Transverse colon (tissue), 4 donors: ENCODE data around the gene ADD3. TPM values are rescaled to one million over a fixed set of nuclear protein-coding genes. Genes with fewer than 3 reads are reported as not detected.

Experiments
- DNase-seq: peaks from one replicate; pipeline ENCODE4 v3.0.0-alpha.2; 2019
- H3K27ac ChIP-seq, 4 donors: fragments of 200-600 bp; sonication (generic); 2 replicates each; pipeline ENCODE4 v1.5.1; 2016 to 2018; ENCODE audit warnings: inconsistent platforms in 4 of 4
- H3K27me3 ChIP-seq: fragments of 200-600 bp; sonication (generic); 2 replicates; pipeline ENCODE4 v1.5.1; 2017; ENCODE audit warnings: inconsistent platforms
- H3K36me3 ChIP-seq, 4 donors: fragments of 200-600 bp; sonication (generic); 2 replicates each; pipeline ENCODE4 v1.5.1; 2017 to 2019; ENCODE audit warnings: inconsistent platforms in 4 of 4
- H3K4me1 ChIP-seq, 4 donors: fragments of 200-600 bp; sonication (generic); 2 replicates each; pipeline ENCODE4 v1.5.1; 2017 to 2020; ENCODE audit warnings: inconsistent platforms in 4 of 4
- H3K4me3 ChIP-seq, 4 donors: fragments of 200-600 bp; sonication (generic); 1 replicate in 1 of 4; 2 replicates in 3 of 4; pipeline versions ENCODE4 v1.5.1 to v1.6.1; 2017 to 2019; ENCODE audit warnings: inconsistent platforms in 4 of 4
- H3K9me3 ChIP-seq, 2 donors: fragments of 200-600 bp; sonication (generic); 2 replicates each; pipeline ENCODE4 v1.5.1; 2017 to 2019; ENCODE audit warnings: inconsistent platforms in 2 of 2
- CTCF ChIP-seq, 5 experiments: fragments of 200-600 bp in 3 of 5; fragments of 450-650 bp in 2 of 5; sonication (generic) in 3 of 5; IDR thresholded peaks; 1 replicate in 2 of 5; 2 replicates in 3 of 5; pipeline ENCODE4 v1.5.1; 2016 to 2017; ENCODE audit warnings: antibody characterized with exemption in 5 of 5, inconsistent platforms in 3 of 5, mild to moderate bottlenecking in 2 of 5, moderate library complexity in 1 of 5
- EP300 ChIP-seq: sonication (generic); formaldehyde crosslinking; IDR thresholded peaks from one replicate; pipeline ENCODE4 v1.6.1; 2017; ENCODE audit warnings: antibody characterized with exemption, low read depth
- POLR2A ChIP-seq: fragments of 450-650 bp; IDR thresholded peaks from one replicate; pipeline ENCODE4 v1.6.1; 2016; ENCODE audit warnings: antibody characterized with exemption, mild to moderate bottlenecking, moderate library complexity
- POLR2AphosphoS5 ChIP-seq, 3 donors: sonication (generic); formaldehyde crosslinking; IDR thresholded peaks; one replicate each; pipeline ENCODE4 v1.6.1; 2016; ENCODE audit warnings: antibody characterized with exemption in 3 of 3
- WGBS, 2 donors: methylation state at CpG; one replicate each; pipeline ENCODE4 v1.1.5; 2018; ENCODE audit warnings: low coverage in 1 of 2; 5-methylcytosine and 5-hydroxymethylcytosine counted together
- in situ Hi-C, 4 donors: fragments of 200-750 bp; cut with MboI; loops; one replicate each; pipeline versions ENCODE4 v1.15.0 to v1.15.1; 2017; ENCODE audit warnings: low sequenced_read_pairs in 3 of 4, low pct_ligation_motif_present in 1 of 4, low pct_unique_long_range_greater_than_20kb in 1 of 4
- intact Hi-C: fragments of 100-400 bp; cut with DNase I; formaldehyde crosslinking; loops from one replicate; pipeline ENCODE4 v1.15.1; 2023; ENCODE audit warnings: low total_unique reads
- total RNA-seq, 4 donors: library from RNA; depleted of rRNA; stranded (reverse); fragments of >200 nt; gene quantifications; one replicate each; pipeline ENCODE4 v1.1.0, GENCODE V29; 2016

Gene ADD3
- total RNA-seq, 4 donors from 2014 or later, result 175 to 342 (median 258) TPM

- Histone ChIP-seq H3K27ac (peak overlapping the region; percentile 14 to 52 (median 42)), H3K36me3 (no peaks in the 10 kb centered on the region), H3K4me3 (no peak overlapping the region), H3K27me3 (no peaks in the 10 kb centered on the region), H3K9me3 (no peaks in the 10 kb centered on the region), H3K4me1 (peaks cover 8 to 49% (median 34%) of the 10 kb centered on the region in 4 donors)
- in situ Hi-C loops (no loop called here), intact Hi-C loops (no loop called here)
- DNase-seq, result no peak
- TF ChIP-seq CTCF (IDR thresholded peaks at IDR 0.05) (no peak), POLR2A (no peak), EP300 (no peak), POLR2AphosphoS5 (IDR thresholded peaks at IDR 0.05) (no peak)
- 40 to 52% methylated on average over 7 to 9 of the region's 9 CpGs for WGBS, 2 donors
Observed at GRCh38 chr10:109966961-109967738, 40.6 kb upstream of the ADD3 start.

- Histone ChIP-seq H3K4me3 (no peak overlapping the region), H3K9me3 (no peaks in the 10 kb centered on the region), H3K36me3 (no peaks in the 10 kb centered on the region), H3K4me1 (peaks cover 8 to 48% (median 34%) of the 10 kb centered on the region in 4 donors), H3K27ac (peak overlapping the region; percentile 14 to 52 (median 42)), H3K27me3 (no peaks in the 10 kb centered on the region)
- intact Hi-C loops (no loop called here), in situ Hi-C loops (no loop called here)
- no peak for TF ChIP-seq CTCF (IDR thresholded peaks at IDR 0.05)
- no peak for TF ChIP-seq POLR2A
- no peak for TF ChIP-seq EP300
- TF ChIP-seq POLR2AphosphoS5 (IDR thresholded peaks at IDR 0.05), result no peak
- no peak for DNase-seq
Observed at GRCh38 chr10:109967739-109968088, 40.1 kb upstream of the ADD3 start.

GRCh38 chr10:109968953-109969759, 38.6 kb upstream of the ADD3 start:
- H3K4me1 ChIP-seq, result peaks cover 8 to 48% (median 34%) of the 10 kb centered on the region in 4 donors

More at GRCh38 chr10:109968953-109969759, 38.6 kb upstream of the ADD3 start:
- 65 to 67% methylated on average over 9 to 14 of the region's 14 CpGs for WGBS, 2 donors
- no peaks in the 10 kb centered on the region for H3K36me3 ChIP-seq
- no peaks in the 10 kb centered on the region for H3K27me3 ChIP-seq
- in situ Hi-C loops (no loop called here), intact Hi-C loops (no loop called here)
- no peak overlapping the region for H3K4me3 ChIP-seq
- no peaks in the 10 kb centered on the region for H3K9me3 ChIP-seq
- H3K27ac ChIP-seq, result peak overlapping the region; percentile 33 to 66 (median 56)
- peak; percentile 42 for DNase-seq
- peak; percentile 6 for TF ChIP-seq POLR2A
- TF ChIP-seq CTCF (IDR thresholded peaks at IDR 0.05), result no peak
